HFFc6 (cell line): Measurements from ENCODE around the gene NPAS1. TPM values are rescaled to one million over a fixed set of nuclear protein-coding genes. Genes with fewer than 3 reads are reported as not detected.
"Not testable (repeated sequence)": the region's sequence is repeated elsewhere in the genome, so short reads cannot be mapped to it uniquely, and the experiment has no call there.

ENCODE experiments used
- DNase-seq: peaks from one replicate; pipeline ENCODE4 v3.0.0-alpha.2; 2018
- H3K27ac Mint-ChIP-seq: 2 replicates; pipeline ENCODE4 v1.8.0; 2020; ENCODE audit warnings: mild to moderate bottlenecking, mixed read lengths
- H3K27me3 Mint-ChIP-seq: 2 replicates; pipeline ENCODE4 v1.8.0; 2021; ENCODE audit warnings: mild to moderate bottlenecking, moderate library complexity, mixed read lengths; ENCODE audit not compliant: insufficient read depth
- H3K36me3 Mint-ChIP-seq: 2 replicates; pipeline ENCODE4 v1.8.0; 2021; ENCODE audit warnings: low read depth, mixed read lengths
- H3K4me1 Mint-ChIP-seq: 2 replicates; pipeline ENCODE4 v1.8.0; 2020; ENCODE audit warnings: low read depth, mixed read lengths
- H3K4me3 Mint-ChIP-seq: 2 replicates; pipeline ENCODE4 v1.8.0; 2020; ENCODE audit warnings: mild to moderate bottlenecking, moderate library complexity, mixed read lengths
- H3K9me3 Mint-ChIP-seq: 2 replicates; pipeline ENCODE4 v1.8.0; 2020; ENCODE audit warnings: mild to moderate bottlenecking, mixed read lengths
- total RNA-seq, 6 experiments: library from RNA; stranded (reverse); fragmentation: NEBNext Ultra II Directional; extraction: Animal tissue kit (Norgen Biotek cat#: 25700); gene quantifications; 2 replicates in 1 of 6; 3 replicates in 5 of 6; pipeline ENCODE4 v1.2.3, GENCODE V29; 2021
- TF ChIP-seq, protein P1 (sequence below): fragments of 200-600 bp; sonication (generic); IDR thresholded peaks from 2 replicates; pipeline ENCODE4 v1.5.0; 2021; ENCODE audit warnings: antibody characterized with exemption, mild to moderate bottlenecking

The NPAS1 gene
- total RNA-seq, 6 experiments from 2014 or later = 2.2 to 11.5 (median 3.6) TPM

DNA sequence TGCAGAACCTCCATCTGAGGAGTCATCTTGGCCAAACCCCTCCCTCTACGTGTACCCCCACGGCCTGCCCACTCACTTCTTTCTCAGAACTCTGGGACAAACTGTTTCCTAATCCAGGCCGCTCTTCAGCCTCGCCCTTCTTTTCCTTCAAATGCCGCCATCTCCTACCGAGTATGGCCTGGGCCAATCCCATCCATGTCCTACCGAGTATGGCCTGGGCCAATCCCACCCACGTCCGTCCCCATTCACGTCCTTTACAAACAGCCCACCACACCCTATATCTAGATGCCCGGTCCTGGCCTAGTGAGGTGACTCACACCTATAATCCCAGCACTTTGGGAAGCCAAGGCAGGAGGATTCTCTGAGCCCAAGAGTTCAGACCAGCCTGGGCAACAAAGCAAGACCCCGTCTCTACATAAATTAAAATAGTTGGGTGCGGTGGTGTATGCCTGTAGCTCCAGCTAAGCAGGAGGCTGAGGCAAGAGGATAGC lies 27.7 kb downstream of the NPAS1 start:
- Mint-ChIP-seq H3K27ac (peak overlapping the region; percentile 76; the same call in 1 of the 2 replicates), H3K4me1 (peaks cover 28% of the 10 kb centered on the region)

DNA sequence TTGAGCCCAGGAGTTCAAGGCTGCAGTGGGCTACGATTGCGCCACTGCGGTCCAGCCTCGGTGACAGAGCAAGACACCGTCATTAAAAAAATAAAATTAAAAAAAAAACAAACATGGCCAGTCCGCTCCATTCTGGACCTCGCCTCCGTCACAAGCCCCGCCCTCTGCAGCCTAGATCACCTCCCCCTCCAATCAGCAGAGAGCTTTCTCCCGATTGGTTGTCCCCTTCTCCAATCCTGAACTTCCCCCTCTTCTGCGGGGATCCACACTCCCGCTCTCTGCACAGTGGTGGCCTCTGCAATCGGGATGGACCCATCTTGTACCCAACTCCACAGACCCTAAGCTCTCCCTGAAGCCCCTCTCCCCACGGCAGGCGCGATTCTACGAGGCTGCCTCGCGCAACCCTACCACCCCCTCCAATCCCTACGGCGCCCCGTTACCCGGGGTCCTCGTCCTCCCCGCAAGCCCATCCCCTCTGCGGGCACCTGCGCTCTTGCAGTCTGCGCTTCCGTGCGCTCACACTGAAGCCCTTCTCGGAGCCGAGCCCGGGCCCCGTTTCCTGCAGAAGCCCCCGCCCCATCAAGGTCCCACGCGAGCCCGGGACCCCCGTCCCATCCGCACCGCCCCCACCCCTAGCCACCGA lies 28.2 kb downstream of the NPAS1 start:
- Mint-ChIP-seq H3K27ac (peak overlapping the region; percentile 76), H3K27me3 (peaks cover 4% of the 10 kb centered on the region), H3K36me3 (no peaks in the 10 kb centered on the region; the same call in 1 of the 2 replicates), H3K9me3 (peaks cover 8% of the 10 kb centered on the region; the same call in 1 of the 2 replicates), H3K4me3 (peak overlapping the region; percentile 96), H3K4me1 (peaks cover 28% of the 10 kb centered on the region)
- peak; percentile 90 for DNase-seq
- TF ChIP-seq, protein P1, sequence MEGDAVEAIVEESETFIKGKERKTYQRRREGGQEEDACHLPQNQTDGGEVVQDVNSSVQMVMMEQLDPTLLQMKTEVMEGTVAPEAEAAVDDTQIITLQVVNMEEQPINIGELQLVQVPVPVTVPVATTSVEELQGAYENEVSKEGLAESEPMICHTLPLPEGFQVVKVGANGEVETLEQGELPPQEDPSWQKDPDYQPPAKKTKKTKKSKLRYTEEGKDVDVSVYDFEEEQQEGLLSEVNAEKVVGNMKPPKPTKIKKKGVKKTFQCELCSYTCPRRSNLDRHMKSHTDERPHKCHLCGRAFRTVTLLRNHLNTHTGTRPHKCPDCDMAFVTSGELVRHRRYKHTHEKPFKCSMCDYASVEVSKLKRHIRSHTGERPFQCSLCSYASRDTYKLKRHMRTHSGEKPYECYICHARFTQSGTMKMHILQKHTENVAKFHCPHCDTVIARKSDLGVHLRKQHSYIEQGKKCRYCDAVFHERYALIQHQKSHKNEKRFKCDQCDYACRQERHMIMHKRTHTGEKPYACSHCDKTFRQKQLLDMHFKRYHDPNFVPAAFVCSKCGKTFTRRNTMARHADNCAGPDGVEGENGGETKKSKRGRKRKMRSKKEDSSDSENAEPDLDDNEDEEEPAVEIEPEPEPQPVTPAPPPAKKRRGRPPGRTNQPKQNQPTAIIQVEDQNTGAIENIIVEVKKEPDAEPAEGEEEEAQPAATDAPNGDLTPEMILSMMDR = no peak

More for the DNA sequence above, 27.7 kb downstream of the NPAS1 start:
- no peak for DNase-seq
- TF ChIP-seq, protein P1 = no peak
- no peaks in the 10 kb centered on the region; the same call in 1 of the 2 replicates for H3K36me3 Mint-ChIP-seq
- H3K4me3 Mint-ChIP-seq = peak overlapping the region; percentile 96
- H3K27me3 Mint-ChIP-seq = peaks cover 4% of the 10 kb centered on the region
- peaks cover 8% of the 10 kb centered on the region; the same call in 1 of the 2 replicates for H3K9me3 Mint-ChIP-seq

- Mint-ChIP-seq H3K4me3 (peak overlapping the region; percentile 96), H3K36me3 (no peaks in the 10 kb centered on the region; the same call in 1 of the 2 replicates), H3K9me3 (peaks cover 8% of the 10 kb centered on the region; the same call in 1 of the 2 replicates), H3K27me3 (peaks cover 6% of the 10 kb centered on the region), H3K27ac (peak overlapping the region; percentile 82), H3K4me1 (peaks cover 28% of the 10 kb centered on the region)
- DNase-seq = peak; percentile 72
- TF ChIP-seq, protein P1 = no peak
These were observed 29.7 kb downstream of the NPAS1 start for GRCh38 chr19:47049307-47049700.

GRCh38 chr19:47050562-47050961 lies 30.9 kb downstream of the NPAS1 start:
- Mint-ChIP-seq H3K27ac (peak overlapping the region; percentile 3; the same call in 1 of the 2 replicates), H3K4me1 (peaks cover 28% of the 10 kb centered on the region)
- not testable (repeated sequence) for H3K9me3 Mint-ChIP-seq, H3K36me3 Mint-ChIP-seq, H3K4me3 Mint-ChIP-seq, H3K27me3 Mint-ChIP-seq, DNase-seq

- DNase-seq = no peak
- Mint-ChIP-seq H3K36me3 (no peaks in the 10 kb centered on the region), H3K27ac (no peak overlapping the region), H3K9me3 (no peaks in the 10 kb centered on the region), H3K27me3 (0 out of 2 replicates have a peak, but pooled peaks cover 3% of the 10 kb centered on the region), H3K4me1 (peaks cover 9% of the 10 kb centered on the region), H3K4me3 (no peak overlapping the region)
- TF ChIP-seq, protein P1 = no peak
These were observed 36.8 kb downstream of the NPAS1 start for GRCh38 chr19:47056411-47056810.

- TF ChIP-seq, protein P1 = no peak
- H3K9me3 Mint-ChIP-seq = no peaks in the 10 kb centered on the region
- no peaks in the 10 kb centered on the region for H3K36me3 Mint-ChIP-seq
- peak; percentile 23 for DNase-seq
- H3K27ac Mint-ChIP-seq = peak overlapping the region; percentile 53; the same call in 1 of the 2 replicates
- H3K27me3 Mint-ChIP-seq = peaks cover 3% of the 10 kb centered on the region; the same call in 1 of the 2 replicates
- H3K4me3 Mint-ChIP-seq = no peak overlapping the region
- H3K4me1 Mint-ChIP-seq = peaks cover 9% of the 10 kb centered on the region
These were observed 37.7 kb downstream of the NPAS1 start for GRCh38 chr19:47057328-47057727.
